HG02840 (cell line): ENCODE measurements around the gene KRT36.

Experiments
- ATAC-seq: cut with Tn5 transposase; IDR thresholded peaks from one replicate; pipeline ENCODE4 v1.9.1; 2021; ENCODE audit warnings: mild to moderate bottlenecking, moderate library complexity, moderate number of reproducible peaks; ENCODE audit not compliant: unreplicated experiment, low FRiP score

The KRT36 gene

GRCh38 chr17:41489531-41489930, at the start of gene KRT36:
KRT36 (minus strand) TSS chr17:41489910; CDS start chr17:41489864, 46 bp downstream.
- ATAC-seq, result no peak

DNA sequence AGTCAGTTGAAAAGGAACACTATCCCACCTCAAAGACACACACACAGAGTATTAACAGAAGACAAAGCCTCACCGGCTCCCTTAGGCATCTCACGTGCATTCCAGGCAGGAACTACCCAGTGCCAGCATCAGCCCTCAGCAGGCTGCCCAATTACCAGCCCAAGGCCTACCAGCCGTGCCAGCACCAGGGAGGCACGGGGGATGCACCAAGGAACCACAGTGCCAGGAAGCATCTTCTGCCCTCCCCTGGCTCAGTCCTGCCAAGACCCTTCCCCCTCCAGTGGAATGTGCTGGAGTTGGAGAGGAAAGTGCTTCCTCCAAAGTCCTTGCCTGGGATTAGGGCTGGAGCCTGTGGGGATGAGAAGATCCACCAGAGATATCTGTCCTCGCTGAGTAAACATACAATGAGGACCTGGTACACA, 49.4 kb upstream of the KRT36 start:
- ATAC-seq, result no peak

- ATAC-seq, result no peak
Observed at GRCh38 chr17:41538565-41538991, 48.9 kb upstream of the KRT36 start.

DNA sequence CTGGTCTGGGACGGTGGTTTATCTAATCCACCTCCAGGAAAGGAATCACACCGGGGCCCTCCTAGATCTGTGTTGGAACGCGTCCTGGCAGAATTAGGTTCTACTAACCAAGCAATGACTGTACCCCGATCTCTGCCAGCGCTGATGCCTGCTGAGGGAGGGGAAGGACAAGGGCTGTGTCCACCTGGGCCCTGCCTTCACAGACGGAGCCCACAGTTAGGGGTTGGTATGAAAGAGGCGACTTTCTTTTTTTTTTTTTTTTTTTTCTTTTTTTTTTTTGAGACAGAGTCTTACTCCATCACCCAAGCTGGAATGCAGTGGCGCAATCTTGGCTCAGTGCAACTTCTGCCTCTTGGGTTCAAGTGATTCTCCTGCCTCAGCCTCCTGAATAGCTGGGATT, 48.3 kb upstream of the KRT36 start:
- no peak for ATAC-seq

GRCh38 chr17:41537614-41537954, 47.9 kb upstream of the KRT36 start:
- no peak for ATAC-seq

DNA sequence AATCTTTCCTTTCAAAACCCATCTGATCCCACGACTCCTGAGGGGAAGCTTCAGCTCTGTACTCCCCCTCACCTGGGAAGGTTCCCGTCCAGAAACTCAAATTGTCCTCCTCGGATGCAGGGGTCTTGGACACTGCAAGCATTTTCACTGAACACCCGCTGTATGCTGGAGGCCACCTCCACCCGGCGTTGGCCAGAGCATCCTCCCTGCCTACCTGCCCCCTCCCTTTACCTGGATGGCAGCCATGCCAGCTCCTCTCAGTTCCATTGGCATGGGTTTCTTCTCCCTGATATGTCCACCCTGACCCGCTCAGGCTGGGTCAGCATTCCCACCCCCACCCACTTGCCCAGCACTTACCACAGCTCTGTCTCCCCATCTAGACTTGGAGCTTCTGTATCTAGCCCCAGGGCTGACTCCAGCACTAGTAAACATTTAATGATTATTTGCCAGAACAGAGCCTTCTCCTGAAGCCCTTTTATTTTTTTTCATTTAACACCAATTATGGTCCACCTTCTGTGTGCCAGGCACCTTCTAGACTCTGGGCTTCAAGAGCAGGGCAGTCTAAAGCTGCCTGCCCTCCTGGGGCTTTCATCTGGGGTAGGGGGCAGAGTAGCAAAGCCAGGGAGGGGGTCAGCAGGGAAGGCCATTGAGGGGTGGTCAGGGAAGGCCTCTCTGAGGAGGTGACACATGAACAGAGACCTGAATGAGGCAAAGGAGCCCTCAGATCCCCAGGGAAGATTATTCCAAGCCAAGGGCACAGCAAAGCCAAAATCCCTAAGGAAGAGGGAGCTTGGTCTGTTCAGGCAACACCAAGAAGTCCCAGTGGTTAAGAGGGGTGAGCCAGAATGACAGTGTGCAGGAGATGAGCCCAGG, 47.3 kb upstream of the KRT36 start:
- no peak for ATAC-seq

- no peak for ATAC-seq
Observed at GRCh38 chr17:41535764-41536481, 46.2 kb upstream of the KRT36 start.

DNA sequence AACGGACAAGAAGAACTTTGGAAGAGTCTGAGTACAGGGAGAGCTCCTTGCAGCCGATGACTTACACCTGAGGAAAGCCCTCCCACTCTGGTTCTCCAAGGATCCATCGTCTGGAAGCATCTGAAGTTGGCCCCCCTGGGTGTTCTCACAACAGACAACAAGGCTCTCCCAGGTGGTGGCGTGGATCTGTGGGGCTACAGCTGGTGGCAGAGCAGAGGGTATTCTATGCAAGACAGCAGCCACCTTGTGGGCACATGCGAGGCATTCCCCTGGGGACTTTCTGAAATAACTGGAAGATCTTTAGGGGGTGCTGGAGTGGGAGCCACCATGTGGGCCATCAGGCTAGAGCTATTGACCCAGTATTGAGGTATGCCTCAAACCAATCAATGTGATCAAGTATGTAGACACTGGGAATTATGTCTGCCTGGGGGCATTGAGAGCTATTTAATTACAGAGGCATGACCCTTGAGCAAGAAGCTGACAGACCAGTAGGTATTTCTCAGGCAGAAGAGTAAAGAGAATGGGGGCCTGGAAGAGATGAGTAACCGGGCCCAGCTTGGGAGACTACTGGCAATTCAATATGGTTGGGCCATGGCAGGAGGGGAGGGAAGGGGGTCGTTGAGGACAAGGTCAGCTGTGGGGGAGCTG, 45.3 kb upstream of the KRT36 start:
- no peak for ATAC-seq

DNA sequence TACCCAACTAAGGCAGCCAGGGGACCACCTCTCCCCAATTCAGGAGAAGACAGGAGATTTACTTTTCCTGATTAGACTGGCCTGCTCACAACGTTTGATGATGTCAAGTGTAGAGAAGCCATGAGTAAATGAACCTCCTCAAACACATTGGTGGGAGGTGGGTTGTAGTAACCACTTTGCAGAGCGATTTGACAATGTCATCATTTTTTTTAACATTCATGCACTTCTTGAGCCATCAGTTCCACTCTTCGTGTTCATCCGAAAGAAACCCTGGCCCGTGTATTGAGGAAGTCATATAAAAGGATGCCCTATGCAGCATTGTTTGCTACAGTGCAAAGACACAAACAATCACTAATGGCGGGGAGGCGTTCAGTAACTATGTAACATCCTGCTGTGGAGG, 43.9 kb upstream of the KRT36 start:
- no peak for ATAC-seq

DNA sequence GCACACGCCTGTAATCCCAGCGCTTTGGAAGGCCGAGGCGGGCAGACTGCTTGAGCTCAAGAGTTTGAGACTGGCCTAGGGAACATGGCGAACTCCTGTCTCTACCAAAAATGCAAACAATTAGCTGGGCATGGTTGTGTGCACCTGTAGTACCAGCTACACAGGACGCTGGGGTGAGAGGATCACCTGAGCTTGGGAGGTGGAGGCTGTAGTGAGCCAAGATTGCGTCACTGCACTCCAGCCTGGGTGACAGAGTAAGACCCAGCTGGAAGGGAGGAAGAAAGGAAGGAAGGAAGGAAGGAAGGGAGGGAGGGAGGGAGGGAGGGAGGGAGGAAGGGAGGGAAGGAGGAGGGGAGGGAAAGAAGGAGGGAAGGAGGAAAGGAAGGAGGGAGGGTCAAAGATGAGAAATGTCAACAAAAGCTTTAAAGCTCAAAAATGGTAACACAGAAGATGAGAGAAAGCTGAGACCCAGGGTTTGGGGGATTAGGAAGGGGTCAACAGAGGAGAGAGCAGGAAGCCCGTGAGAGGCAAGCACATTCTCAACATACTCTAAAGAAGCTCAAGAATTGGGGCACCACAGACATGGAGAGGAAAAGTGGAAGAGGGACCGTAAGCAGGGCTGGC, 43.3 kb upstream of the KRT36 start:
- ATAC-seq, result no peak

GRCh38 chr17:41531993-41532392, 42.3 kb upstream of the KRT36 start:
- no peak for ATAC-seq

GRCh38 chr17:41530062-41531048, 40.6 kb upstream of the KRT36 start:
- ATAC-seq, result no peak

DNA sequence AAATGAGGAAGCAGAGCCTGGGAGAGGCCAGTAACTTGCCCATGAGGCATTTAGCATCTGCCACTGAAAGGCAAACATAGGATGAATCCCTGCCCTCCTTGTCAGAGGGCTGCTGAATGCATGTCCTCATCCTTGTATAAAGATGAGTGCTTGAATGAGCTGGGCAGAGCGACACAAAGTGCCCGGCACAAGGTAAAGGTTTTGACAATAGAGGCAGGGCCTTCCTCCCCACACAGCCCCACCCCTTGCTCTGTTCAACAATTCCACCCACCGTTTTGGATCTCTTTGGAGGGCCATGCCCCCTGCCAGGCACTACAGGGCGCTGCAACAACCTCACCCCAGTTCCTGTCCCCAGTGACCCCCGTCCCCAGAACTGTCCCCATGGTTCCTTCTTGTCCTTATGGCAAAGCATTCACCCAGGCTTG, 39.8 kb upstream of the KRT36 start:
- no peak for ATAC-seq

DNA sequence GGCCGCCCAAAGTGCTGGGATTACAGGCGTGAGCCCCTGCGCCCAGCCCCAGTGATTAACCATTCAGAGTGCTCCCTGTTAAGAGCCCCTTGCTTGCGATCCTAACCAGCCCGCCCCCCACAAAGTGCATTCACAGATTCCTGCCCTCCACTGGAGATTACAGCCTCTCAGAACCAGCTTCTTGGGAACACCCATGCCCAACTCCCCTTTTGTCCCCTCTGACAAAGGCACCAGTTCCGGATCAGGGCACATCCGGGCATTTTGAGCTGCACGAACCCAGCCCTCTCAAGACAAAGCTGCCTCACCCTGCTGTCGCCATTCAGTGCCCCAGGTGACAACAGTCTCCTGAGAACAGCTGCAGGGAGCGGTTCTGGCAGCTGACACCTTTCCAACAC, 39.2 kb upstream of the KRT36 start:
- ATAC-seq, result no peak

DNA sequence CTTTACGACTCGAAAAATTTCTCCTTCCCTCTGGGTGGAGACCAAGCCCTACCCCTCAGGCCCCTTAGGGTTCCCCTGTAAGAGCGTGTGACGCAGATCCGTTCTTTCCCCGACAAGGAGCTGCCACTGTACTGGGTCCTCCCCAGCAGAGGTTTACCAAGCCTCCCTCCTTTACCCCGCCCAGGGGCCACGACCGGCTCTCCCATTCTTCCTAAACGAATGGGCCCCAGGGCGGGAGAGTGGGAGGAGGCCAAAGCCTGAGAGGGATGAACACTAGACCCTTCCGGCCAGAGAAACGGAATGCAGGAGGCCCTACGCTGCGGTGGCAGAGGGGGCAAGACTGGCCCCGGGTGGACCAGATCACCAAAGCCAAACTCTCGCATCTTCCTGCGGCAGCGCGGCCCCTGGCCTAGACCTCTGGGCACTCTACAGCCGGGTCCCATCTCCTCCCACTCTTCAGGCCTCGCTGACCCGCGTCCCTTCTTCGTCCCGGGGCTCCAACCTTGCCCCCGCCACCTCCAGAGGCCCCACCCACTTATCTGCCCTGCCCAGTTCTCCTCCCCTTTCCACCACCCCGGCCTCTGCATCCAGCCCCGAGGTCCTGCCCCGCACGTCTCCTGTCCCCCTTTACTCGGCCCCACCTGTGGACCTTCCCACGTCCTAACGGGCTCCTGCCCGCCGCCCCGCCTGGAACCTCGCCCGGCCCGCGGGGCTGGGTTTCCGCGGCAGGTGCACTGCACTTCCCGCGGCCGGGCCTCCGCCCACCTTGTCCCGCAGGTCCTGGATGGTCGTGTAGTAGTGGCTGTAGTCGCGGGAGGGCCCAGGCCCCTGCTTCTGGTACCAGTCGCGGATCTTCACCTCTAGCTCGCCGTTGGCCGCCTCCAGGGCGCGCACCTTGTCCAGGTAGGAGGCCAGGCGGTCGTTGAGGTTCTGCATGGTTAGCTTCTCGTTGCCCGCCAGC, 37.6 kb upstream of the KRT36 start:
- ATAC-seq, result no peak

DNA sequence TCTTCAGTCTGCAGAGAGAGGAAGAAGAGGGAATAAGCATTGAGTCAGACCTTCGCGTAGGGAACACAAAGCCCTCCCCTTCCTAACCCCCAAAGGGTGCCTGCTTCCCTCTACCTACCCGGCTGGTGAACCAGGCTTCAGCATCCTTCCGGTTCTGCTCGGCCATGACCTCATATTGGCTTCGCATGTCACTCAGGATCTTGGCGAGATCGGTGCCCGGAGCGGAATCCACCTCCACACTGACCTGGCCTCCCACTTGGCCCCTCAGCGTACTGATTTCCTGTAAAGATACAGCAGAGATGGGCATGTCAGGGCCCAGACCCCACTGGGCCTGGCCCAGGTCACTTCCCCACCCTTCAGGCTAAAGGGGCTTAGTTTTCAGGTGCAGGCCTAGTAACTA, 34.6 kb upstream of the KRT36 start:
- ATAC-seq, result no peak

- no peak for ATAC-seq
Observed at GRCh38 chr17:41523787-41524186, 34.1 kb upstream of the KRT36 start.

DNA sequence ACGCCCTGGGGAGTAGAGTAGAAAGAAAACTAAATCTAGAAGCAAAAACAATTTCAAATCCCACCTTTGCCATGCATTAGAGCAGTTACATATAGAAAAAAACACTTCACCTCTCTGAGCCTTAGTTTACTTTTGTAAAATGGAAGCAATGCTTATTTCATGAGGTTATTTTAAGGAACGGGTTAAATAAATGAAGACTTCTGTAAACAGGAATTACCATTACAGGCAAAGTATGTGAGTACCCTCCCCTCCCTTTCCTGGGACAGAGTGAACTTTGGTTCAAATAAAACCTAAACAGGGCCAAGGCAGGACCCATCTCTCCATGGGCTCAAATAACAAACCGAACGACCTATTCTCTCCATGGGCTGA, 33.5 kb upstream of the KRT36 start:
- ATAC-seq, result no peak
